Measurements from ENCODE around the gene FAM186B. TPM values are rescaled to one million over a fixed set of nuclear protein-coding genes. Genes with fewer than 3 reads are reported as not detected.

Gene FAM186B
- total RNA-seq, 1 donor: under 0.01 TPM

DNA sequence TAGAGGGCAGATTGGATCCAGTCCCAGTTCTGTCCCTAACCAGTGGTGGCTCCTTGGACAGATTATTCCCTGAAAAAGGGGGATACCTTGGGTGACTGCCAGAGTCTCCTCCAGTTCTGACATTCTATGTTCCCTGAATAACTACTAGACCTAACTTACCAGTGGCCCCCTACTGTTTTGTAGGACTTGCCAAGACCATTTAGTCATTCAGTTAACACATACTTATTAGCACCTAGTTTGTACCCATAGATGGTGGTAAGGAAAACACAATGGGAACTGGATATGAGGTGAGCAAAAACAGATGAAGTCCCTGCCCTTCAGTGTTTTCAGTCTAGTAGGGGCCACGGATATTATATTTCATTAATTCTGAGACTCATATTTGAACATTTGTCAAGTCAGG lies 21.4 kb upstream of the FAM186B start:
- no peak for DNase-seq (ENCODE audit: low read depth)
- no peak overlapping the region for H3K4me3 ChIP-seq (ENCODE audit: low read depth, low read length)
- TF ChIP-seq, protein P1, sequence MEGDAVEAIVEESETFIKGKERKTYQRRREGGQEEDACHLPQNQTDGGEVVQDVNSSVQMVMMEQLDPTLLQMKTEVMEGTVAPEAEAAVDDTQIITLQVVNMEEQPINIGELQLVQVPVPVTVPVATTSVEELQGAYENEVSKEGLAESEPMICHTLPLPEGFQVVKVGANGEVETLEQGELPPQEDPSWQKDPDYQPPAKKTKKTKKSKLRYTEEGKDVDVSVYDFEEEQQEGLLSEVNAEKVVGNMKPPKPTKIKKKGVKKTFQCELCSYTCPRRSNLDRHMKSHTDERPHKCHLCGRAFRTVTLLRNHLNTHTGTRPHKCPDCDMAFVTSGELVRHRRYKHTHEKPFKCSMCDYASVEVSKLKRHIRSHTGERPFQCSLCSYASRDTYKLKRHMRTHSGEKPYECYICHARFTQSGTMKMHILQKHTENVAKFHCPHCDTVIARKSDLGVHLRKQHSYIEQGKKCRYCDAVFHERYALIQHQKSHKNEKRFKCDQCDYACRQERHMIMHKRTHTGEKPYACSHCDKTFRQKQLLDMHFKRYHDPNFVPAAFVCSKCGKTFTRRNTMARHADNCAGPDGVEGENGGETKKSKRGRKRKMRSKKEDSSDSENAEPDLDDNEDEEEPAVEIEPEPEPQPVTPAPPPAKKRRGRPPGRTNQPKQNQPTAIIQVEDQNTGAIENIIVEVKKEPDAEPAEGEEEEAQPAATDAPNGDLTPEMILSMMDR (IDR thresholded peaks at IDR 0.05; ENCODE audit: insufficient read depth, low read depth, low read length): no peak

DNA sequence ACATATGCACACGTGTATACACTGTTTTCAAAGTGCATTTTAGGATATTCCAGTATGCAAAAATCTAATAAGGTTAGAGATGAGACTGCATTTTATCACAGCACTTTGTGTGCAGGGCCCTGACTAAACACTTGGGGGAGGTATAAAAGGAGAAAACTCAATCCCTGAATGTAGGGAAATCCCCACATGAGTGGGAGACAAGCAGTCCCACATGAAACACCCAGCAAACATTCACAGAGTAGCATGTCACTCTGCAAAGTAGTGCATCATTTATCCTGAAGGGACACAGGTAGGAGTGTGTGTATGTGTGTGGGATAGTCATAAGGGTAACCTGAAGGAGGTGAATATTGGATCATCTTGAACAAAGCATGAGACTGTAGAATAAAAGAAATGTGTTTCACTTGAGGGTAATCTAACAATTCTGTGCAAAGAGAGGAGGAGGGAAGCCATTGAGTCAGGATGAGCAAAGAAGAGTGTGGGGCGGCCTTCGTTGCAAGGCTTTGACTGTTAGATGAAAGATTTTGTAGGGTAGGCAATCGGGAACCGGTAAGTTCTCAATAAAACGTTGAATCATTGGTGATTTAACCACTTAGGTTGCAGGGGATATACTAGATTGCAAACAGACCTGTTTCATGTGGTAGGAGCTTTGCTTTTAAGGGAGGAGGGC lies 20.9 kb upstream of the FAM186B start:
- TF ChIP-seq, protein P1 (IDR thresholded peaks at IDR 0.05; ENCODE audit: insufficient read depth, low read depth, low read length): peak; percentile 14
- DNase-seq (ENCODE audit: low read depth): no peak
- no peak overlapping the region for H3K4me3 ChIP-seq (ENCODE audit: low read depth, low read length)

DNA sequence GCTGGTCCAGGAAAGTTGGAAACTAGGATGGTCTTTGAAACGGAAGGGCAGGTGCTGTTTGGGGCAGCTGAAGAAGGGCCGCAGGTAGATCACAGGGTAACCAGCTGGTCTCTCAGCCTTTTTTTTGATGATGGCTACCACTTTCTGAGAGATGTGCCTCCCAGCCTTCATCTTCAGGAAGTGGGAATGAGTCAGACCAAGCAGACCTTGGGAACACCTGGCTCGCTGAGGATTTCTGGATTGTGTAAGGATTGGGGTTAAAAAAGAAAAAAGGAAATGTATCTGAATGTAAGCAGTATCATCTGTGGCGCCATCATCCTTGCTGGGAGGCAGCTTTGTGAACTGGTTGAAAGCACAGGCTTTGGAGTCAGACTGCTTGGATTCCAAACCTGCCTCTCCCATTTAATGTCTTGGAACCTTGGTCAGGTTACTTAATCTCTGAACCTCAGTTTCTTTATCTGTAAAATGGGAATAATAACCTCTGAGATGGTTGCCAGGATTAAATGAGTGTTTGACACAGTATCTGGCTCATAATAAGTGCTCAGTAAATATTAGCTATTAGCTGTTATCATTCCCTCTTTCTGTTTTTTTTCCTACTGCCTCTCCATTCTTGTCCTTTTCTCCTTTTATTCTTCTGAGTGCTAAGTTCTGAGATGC lies 19.6 kb upstream of the FAM186B start:
- DNase-seq (ENCODE audit: low read depth): peak; percentile 40
- no peak overlapping the region for H3K4me3 ChIP-seq (ENCODE audit: low read depth, low read length)
- TF ChIP-seq, protein P1 (IDR thresholded peaks at IDR 0.05; ENCODE audit: insufficient read depth, low read depth, low read length): no peak

DNA sequence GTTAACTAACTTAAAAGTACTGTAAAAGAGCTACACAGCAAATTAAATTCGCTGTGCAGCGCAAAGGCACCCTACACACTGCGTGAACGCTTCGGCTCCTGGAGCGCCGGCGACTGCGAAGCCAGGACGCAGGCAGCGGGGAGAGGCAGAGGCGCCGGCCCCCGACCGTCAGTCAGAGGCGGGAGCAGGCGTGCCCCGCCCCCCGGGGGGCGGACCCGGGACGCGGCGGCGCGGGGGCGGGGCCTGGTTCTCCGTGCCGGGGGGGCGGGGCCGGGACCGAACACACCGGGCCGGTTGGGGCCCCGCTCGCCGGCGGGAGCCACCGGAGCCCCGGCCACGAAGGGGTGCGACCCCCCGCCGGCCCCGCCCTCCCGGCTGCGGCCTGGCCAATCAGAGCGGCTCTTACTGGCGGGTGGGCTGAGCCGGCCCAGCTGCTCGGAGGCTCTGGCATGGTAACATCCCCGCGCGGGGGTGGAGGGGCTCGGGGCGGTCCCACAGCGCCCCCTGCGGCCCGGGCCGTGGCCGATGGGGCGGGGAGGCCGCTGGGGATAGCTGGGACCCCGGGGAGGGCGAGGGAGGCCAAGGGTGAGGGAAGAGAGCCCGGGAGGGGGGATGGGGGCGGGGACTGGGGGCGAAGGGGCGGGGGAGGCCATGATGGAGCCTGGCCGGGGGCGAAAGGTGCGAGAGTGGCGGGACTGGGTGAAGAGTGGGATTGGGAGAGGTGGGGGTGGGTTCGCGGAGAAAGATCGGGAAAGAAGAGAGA lies 17.9 kb upstream of the FAM186B start, which contains the start of gene PRPF40B:
PRPF40B (plus strand) TSS at position 420 of the 763 bp plus-strand sequence; CDS start at position 450, 30 bp downstream.
- TF ChIP-seq, protein P1 (IDR thresholded peaks at IDR 0.05; ENCODE audit: insufficient read depth, low read depth, low read length): peak; percentile 52
- peak; percentile 82 for DNase-seq (ENCODE audit: low read depth)
- H3K4me3 ChIP-seq (ENCODE audit: low read depth, low read length): peak within 1 kb of the TSS; percentile 69

DNA sequence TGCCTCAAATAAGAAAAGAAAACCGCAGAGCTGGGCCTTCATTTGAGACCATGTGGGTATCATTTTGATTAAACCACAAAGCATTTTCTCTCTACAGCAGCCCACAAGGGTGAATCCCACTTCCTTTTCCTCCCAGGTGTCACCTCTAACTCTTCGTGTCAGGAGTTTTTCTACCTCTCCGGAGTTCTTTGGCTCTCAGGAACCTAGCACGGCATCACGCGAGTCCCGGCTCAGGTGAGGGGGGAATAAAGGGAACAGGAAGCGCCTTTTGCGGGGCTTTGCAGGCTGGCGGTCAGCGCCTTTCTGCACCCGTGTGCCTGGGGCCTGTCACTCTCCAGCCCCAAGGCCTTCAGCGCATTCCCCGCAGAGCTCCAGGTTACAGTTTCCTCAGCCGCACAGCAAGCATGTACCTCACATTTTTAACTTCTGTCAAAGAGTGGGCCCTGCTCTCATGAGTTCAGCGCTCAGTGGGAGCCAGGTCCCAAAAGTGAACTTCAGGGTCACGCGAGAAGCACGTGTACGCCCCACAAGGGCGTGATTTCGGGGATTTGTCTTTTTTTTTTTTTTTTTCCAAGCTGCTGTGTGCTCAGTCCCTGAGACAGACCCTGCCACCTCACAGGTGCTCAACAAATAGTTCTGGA lies 17.2 kb upstream of the FAM186B start:
- TF ChIP-seq, protein P1 (IDR thresholded peaks at IDR 0.05; ENCODE audit: insufficient read depth, low read depth, low read length): no peak
- H3K4me3 ChIP-seq (ENCODE audit: low read depth, low read length): peak overlapping the region; percentile 69
- no peak for DNase-seq (ENCODE audit: low read depth)

DNA sequence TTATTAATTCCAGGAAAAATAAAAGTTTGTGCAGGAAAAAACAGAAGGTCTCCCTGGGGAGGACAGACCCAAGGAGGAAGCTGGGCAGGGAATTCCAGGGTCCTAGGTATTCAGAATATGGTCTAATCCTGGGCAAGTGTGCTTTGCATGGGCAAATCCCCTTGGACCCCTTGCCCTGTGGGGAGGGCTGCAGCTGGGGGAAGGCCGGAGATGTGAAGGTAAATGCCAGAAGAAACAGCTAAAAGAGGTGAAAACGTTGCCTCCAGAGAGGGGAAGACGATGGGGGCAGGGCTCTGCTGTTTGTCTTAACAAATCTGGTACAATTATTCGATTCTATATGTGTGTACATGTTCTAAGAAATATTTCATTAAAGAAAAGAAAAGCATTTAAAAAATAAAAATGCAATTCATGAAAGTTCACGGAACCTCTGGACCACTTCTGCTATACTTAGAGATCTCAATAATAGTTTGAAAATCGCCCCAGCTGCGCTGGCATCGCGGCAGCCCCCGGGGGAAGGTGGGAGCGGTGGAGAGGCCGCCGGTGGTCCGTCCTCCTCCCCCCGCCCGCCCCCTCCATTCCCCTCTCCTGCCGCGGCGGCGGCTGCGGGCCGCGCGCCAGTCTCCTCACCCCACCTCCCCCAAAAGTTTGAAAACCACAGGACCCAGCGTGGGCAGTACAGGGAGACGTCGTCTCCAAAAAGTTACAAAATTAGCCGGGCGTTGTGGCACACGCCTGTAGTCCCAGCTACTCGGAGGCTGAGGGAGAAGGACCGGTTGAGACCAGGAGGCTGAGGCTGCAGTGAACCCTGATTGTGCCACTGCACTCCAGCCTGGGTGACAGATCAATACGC lies 16.4 kb upstream of the FAM186B start:
- no peak for DNase-seq (ENCODE audit: low read depth)
- peak overlapping the region; percentile 69 for H3K4me3 ChIP-seq (ENCODE audit: low read depth, low read length)
- TF ChIP-seq, protein P1 (IDR thresholded peaks at IDR 0.05; ENCODE audit: insufficient read depth, low read depth, low read length): no peak
